Activated T-cell treated with anti-CD3 and anti-CD28 coated beads, Interleukin-2, amount 50 U/mL, for 24 hours (primary cell): ENCODE data around the gene TUBA4A.
A peak's percentile ranks its signal among the peaks of the same experiment; 100 is the strongest.
"Not testable (repeated sequence)": the region's sequence is repeated elsewhere in the genome, so short reads cannot be mapped to it uniquely, and the experiment has no call there.

Experiments
- DNase-seq: peaks from one replicate; pipeline ENCODE4 v3.0.0-alpha.2; 2020
- H3K27ac Mint-ChIP-seq: 2 replicates; pipeline ENCODE4 v1.8.0; 2020; ENCODE audit warnings: mild to moderate bottlenecking, mixed read lengths
- H3K27me3 Mint-ChIP-seq: 2 replicates; pipeline ENCODE4 v1.8.0; 2020; ENCODE audit warnings: mixed read lengths
- H3K36me3 Mint-ChIP-seq: 2 replicates; pipeline ENCODE4 v1.8.0; 2020; ENCODE audit warnings: low read depth, mixed read lengths
- H3K4me1 Mint-ChIP-seq: 2 replicates; pipeline ENCODE4 v1.8.0; 2020; ENCODE audit warnings: low read depth, mixed read lengths
- H3K4me3 Mint-ChIP-seq: 2 replicates; pipeline ENCODE4 v1.8.0; 2020; ENCODE audit warnings: mild to moderate bottlenecking, moderate library complexity, mixed read lengths
- H3K9me3 Mint-ChIP-seq: 2 replicates; pipeline ENCODE4 v1.8.0; 2020; ENCODE audit warnings: mixed read lengths

The TUBA4A gene

DNA sequence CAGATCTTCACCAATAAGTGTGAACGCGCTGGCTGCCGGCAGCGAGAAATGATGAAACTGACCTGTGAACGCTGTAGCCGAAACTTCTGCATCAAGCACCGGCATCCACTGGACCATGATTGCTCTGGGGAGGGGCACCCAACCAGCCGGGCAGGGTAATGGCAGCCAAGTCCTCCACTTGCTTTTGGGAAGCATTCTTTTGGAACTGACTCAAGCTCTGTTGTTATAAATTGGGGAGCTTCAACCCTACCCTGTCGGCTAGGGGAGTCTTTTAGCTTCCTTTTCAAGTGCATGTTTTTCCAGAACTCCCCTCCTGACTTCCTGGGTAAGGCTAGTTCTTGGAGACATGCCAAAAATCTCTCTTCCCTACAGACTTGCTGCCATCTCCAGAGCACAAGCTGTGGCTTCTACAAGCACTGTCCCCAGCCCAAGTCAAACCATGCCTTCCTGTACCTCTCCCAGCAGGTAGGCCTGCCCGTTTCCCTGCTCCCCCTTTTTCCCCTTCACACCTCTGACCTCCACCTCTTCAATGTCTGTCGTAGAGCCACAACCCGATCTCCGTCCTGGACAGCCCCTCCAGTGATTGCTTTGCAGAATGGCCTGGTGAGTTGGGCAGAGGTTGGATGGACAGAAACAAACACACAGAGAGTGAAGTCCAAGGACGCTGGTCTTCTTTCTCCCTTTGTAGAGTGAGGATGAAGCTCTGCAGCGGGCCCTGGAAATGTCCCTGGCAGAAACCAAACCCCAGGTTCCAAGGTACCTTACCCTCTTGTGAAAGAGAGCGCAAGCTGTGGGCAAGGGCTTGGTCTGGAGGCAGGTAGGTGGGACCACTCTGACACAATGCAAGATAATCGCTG, 45.6 kb downstream of the TUBA4A start:
- H3K9me3 Mint-ChIP-seq: peaks cover 6% of the 10 kb centered on the region
- no peak for DNase-seq
- peak overlapping the region; percentile 98 for H3K27ac Mint-ChIP-seq
- H3K36me3 Mint-ChIP-seq: peaks cover 60% of the 10 kb centered on the region
- peaks cover 50% of the 10 kb centered on the region for H3K4me1 Mint-ChIP-seq
- H3K4me3 Mint-ChIP-seq: peak overlapping the region; percentile 92
- H3K27me3 Mint-ChIP-seq: no peaks in the 10 kb centered on the region

DNA sequence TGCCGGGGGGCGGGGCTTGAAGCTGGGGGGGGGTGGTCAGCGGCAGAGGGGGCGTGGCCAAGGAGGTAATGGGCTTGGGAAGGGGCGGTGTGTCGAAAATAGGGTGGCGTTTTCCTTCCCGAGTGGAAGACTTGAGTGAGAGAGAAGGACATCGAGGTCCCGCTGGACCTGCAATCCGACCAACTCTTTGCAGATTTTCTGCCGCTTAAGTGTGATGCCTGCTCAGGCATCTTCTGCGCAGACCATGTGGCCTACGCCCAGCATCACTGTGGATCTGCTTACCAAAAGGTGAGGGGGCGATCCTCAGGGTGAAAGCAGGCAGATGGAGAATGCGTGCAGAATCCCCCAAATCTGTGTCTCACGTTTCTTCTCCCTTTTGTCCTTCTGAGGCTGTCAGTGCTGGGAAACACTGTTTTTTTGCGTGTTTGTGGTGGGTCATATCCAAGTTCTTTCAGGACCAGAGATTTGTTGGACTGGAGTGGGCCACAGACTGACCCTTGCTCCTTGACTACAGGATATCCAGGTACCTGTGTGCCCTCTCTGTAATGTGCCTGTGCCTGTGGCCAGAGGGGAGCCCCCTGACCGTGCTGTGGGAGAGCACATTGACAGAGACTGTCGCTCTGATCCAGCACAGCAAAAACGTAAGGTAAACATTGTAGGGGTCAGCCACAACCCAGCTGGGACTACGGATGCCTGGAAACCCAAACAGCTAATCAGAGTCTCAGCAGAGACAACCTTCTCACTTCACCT, 46.4 kb downstream of the TUBA4A start:
- Mint-ChIP-seq H3K9me3 (peaks cover 6% of the 10 kb centered on the region), H3K4me3 (peak overlapping the region; percentile 92), H3K27ac (peak overlapping the region; percentile 98), H3K36me3 (peaks cover 52% of the 10 kb centered on the region), H3K27me3 (no peaks in the 10 kb centered on the region), H3K4me1 (peaks cover 50% of the 10 kb centered on the region)
- DNase-seq: no peak

DNA sequence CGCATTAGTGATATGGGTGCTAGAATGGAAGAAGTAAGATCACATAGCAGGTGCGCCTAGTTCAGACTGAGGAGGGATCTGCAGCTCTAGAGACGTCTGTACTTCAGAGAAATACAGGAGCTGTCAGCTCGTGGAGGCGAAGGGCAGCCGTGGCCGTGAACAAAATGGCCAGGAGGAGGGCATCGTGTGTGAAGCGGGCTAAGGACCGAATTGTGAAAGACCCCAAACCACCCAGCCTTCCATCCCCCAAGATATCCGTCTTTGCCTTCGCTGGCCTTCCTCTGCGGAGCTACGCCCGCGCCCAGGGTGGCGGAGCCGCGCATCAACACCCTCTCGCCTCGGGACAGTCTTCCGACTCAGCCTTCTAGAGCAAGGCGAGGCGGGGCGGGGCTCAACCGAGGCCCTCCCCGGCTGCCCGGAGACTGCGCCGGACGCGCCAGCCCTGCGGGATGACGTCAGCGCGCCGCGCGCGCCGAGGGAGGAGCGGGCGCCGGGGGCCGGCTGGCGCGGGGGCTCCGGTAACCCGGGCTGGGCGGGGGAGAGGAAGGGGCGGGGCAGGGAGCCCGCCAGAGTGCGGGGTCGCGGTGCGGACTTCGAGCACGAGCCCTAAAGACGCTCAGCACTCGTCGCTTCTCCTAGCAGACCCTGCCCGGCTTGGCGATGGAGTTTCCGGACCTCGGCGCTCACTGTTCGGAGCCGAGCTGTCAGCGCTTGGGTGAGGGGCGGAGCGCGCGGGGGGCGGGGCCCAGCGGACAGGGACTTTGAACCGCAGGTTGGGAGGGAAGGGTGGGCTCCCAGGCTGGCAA, 47.2 kb downstream of the TUBA4A start, which contains the start of gene ZFAND2B:
Gene ZFAND2B (plus strand): TSS at position 455 of the 806 bp plus-strand sequence. CDS start 206 bp downstream, at position 661.
- Mint-ChIP-seq H3K36me3 (peaks cover 47% of the 10 kb centered on the region), H3K4me1 (peaks cover 46% of the 10 kb centered on the region), H3K27me3 (no peaks in the 10 kb centered on the region), H3K4me3 (peak within 1 kb of the TSS; percentile 92), H3K27ac (peak within 1 kb of the TSS; percentile 98), H3K9me3 (peaks cover 6% of the 10 kb centered on the region)
- DNase-seq: peak; percentile 97

DNA sequence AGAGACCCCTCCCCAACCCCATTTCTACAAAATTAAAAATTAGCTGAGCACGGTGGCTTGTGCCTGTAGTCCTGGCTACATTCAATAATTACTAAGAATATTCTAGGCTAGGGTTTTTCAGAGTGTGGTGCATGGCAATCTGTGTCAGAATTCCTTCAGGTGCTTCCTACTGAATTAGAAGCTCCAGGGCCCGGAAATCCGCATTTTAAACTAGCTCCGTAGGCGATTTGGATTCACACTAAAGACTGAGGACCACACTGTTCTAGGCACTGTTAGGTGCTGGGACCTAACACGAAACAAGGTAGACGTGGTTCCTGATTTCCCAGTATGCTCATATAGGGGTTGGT, 47.8 kb downstream of the TUBA4A start:
- peak overlapping the region; percentile 92 for H3K4me3 Mint-ChIP-seq
- peaks cover 42% of the 10 kb centered on the region for H3K4me1 Mint-ChIP-seq
- DNase-seq: no peak
- H3K27ac Mint-ChIP-seq: peak overlapping the region; percentile 98
- H3K9me3 Mint-ChIP-seq: peaks cover 6% of the 10 kb centered on the region
- H3K36me3 Mint-ChIP-seq: peaks cover 41% of the 10 kb centered on the region
- H3K27me3 Mint-ChIP-seq: no peaks in the 10 kb centered on the region

DNA sequence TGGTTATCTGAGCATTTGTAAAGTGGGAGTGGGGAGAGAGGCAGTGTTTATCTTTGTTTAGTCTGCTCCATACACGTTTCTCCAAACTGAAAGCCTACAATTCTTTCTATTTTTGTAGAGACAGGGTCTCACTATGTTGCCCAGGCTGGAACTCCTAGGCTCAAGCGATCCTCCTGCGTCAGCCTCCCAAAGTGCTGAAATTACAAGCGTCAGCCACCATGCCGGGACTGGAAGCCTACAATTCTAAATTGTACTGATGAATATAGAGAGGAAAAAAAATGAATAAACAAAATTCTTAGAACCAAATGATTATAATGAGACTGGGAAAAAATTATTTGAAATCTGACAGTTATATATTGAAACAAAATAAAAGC, 48.6 kb downstream of the TUBA4A start:
- peak overlapping the region; percentile 27 for H3K4me3 Mint-ChIP-seq
- DNase-seq: no peak
- H3K27me3 Mint-ChIP-seq: no peaks in the 10 kb centered on the region
- peaks cover 33% of the 10 kb centered on the region for H3K36me3 Mint-ChIP-seq
- H3K27ac Mint-ChIP-seq: peak overlapping the region; percentile 98
- peaks cover 42% of the 10 kb centered on the region for H3K4me1 Mint-ChIP-seq
- peaks cover 6% of the 10 kb centered on the region for H3K9me3 Mint-ChIP-seq

DNA sequence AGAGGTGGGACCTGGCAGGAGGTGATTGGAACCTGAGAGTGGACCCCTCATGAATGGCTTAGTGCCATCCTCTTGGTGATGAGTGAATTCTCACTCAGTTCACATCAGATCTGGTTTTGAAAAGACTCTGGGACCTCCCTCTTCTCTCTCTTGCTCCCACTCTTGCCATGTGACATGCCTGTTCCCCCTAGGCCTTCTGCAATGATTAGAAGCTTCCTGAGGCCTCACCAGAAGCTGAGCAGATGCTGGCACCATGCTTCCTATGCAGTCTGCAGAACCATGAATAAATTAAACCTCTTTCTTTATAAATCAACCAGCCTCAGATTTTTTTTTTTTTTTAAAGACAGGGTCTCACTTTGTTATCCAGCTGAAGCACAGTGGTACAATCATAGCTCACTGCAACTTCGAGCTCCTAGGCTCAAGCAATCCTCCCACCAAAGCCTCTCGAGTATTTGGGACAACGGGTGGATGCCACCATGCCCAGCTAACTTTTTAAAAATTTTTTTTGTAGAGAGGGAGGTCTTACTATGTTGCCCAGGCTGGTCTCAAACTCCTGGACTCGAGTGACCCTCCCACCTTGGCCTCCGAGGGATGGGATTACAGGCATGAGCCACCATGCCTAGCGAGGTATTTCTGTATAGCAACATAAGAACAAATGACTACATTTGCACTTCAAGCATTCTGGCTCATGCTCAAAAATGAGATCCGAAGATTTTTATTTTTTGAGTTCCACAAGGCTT, 49.1 kb downstream of the TUBA4A start:
- Mint-ChIP-seq H3K27ac (no peak overlapping the region), H3K4me3 (no peak overlapping the region), H3K36me3 (peaks cover 28% of the 10 kb centered on the region), H3K27me3 (no peaks in the 10 kb centered on the region), H3K9me3 (peaks cover 6% of the 10 kb centered on the region), H3K4me1 (peaks cover 40% of the 10 kb centered on the region)
- DNase-seq: no peak

DNA sequence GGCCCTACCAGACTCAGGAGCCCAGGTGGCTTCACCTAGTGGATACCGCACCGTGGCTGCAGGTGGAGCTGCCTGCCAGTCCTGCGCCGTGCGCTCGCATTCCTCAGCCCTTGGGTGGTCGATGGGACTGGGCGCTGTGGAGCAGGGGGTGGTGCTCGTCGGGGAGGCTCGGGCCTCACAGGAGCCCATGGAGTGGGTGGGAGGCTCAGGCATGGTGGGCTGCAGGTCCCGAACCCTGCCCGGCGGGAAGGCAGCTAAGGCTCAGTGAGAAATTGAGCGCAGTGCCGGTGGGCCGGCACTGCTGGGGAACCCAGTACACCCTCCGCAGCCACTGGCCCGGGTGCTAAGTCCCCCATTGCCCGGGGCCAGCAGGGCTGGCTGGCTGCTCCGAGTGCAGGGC, 52.4 kb downstream of the TUBA4A start:
- not testable (repeated sequence) for H3K4me3 Mint-ChIP-seq, H3K9me3 Mint-ChIP-seq, H3K36me3 Mint-ChIP-seq, H3K27me3 Mint-ChIP-seq, DNase-seq
- peak overlapping the region; percentile 88 for H3K27ac Mint-ChIP-seq
- H3K4me1 Mint-ChIP-seq: peaks cover 23% of the 10 kb centered on the region

DNA sequence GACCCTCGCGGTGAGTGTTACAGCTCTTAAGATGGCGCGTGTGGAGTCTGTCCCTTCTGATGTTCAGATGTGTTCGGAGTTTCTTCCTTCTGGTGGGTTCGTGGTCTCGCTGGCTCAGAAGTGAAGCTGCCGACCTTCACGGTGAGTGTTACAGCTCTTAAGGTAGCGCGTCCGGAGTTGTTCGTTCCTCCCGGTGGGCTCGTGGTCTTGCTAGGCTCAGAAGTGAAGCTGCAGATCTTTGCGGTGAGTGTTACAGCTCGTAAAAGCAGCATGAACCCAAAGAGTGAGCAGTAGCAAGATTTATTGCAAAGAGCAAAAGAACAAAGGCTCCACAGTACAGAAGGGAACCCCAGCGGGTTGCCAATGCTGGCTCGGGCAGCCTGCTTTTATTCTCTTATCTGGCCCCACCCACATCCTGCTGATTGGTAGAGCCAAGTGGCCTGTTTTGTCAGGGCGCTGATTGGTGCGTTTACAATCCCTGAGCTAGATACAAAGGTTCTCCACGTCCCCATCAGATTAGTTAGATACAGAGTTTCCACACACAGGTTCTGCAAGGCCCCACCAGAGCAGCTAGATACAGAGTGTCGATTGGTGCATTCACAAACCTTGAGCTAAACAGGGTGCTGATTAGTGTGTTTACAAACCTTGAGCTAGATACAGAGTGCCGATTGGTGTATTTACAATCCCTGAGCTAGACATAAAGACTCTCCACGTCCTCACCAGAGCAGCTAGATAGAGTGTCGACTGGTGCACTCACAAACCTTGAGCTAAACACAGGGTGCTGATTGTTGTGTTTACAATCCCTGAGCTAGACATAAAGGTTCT, 53.0 kb downstream of the TUBA4A start:
- not testable (repeated sequence) for H3K36me3 Mint-ChIP-seq, H3K27me3 Mint-ChIP-seq, H3K9me3 Mint-ChIP-seq
- Mint-ChIP-seq H3K4me3 (peak overlapping the region; percentile 73), H3K4me1 (peaks cover 19% of the 10 kb centered on the region), H3K27ac (peak overlapping the region; percentile 88)
- peak; percentile 61 for DNase-seq
